ENCODE data around the gene PCBP4.

DNA sequence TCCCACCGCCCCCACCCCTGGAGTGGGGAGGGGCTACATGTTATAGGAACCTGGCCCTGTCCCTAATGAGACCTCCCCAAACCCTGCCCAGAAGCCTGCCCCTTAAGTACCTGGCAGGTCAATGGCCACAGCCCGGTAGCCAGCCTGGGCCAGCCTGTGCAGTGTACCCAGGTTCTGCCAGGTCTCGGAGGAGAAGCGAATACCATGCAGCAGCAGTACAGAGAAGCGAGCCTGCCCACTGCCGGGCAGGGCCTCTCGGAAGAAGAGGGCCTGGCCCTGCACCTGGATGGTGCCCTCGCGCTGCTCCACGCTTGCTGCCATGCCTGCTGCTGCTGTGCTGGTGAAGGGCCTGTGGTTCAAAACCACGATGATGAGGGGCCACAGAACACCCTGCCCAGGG lies 4.1 kb upstream of the PCBP4 start:
- TF ChIP-seq CTCF (IDR thresholded peaks at IDR 0.05; ENCODE audit: low read depth, low read length, poor library complexity, severe bottlenecking) (no peak), EZH2phosphoT487 (IDR thresholded peaks at IDR 0.05; ENCODE audit: borderline replicate concordance, low read length) (no peak)

Measured in DOHH2 (cell line).